Cortex of kidney (tissue), 1 donor: ENCODE measurements around the gene DPH1.

ENCODE experiments used
- DNase-seq: peaks from one replicate; lab custom pipeline; 2025; lab: John Stamatoyannopoulos, UW

The DPH1 gene

DNA sequence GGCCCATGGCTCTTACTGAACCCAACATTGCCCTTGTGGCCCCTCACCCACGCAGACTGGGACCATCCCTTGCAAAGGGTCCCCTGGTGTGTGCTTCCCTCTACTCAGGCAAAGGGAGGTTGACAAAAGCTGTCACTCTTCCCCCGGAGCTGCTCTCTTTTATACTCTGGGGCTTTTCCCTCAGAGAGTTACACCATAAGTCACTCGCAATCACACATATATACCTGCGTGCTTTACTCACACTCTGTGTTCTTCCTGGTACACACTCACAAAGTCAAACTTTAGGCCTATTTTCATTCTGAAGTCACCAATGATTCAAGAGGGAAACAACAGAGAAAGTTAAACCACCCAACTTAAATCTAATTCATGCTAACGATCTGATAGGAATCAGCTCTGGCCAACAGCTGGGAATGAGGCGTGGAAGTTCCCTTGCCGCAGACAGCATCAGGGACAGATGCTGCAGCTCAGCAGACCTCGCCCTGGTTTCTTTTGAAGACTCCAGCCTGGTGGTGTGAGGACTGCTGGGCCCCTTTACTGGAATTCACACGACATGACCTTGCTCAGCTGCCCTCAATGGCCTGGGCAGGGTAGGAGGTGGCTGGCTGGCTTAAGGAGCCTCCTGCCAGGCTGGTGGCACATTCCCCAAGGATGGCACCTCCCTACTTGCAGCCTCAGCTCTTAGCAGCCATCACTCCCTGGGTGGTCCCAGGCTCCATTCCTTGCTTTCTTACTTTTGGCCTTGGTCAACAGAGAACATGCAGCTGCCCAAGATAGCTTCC lies 52.2 kb downstream of the DPH1 start:
- DNase-seq = no peak

GRCh38 chr17:2083613-2084035 lies 53.7 kb downstream of the DPH1 start:
- no peak for DNase-seq

GRCh38 chr17:2084036-2084765 lies 54.2 kb downstream of the DPH1 start:
- DNase-seq = no peak

GRCh38 chr17:2084766-2085647 lies 55.1 kb downstream of the DPH1 start:
- no peak for DNase-seq

DNA sequence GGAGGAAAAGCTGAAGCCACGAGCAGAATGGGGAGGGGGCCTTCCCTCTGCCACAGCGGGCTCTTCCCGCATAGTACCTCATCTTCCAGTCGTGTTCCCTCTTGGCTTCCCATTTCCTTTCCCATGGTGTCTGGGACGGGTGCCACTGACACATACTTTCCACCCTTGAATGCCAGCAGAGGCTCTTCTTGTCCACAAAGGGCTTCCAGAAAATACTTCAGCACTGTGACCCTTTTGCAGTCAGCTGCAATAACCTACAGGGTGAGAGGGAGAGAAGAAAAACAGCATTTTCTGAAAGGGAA lies 55.6 kb downstream of the DPH1 start:
- DNase-seq = no peak

GRCh38 chr17:2086306-2086705 lies 56.4 kb downstream of the DPH1 start:
- DNase-seq = no peak

GRCh38 chr17:2087597-2088211 lies 57.8 kb downstream of the DPH1 start:
- no peak for DNase-seq

GRCh38 chr17:2089021-2089422 lies 59.1 kb downstream of the DPH1 start:
- no peak for DNase-seq

GRCh38 chr17:2090210-2090641 lies 60.3 kb downstream of the DPH1 start:
- no peak for DNase-seq

DNA sequence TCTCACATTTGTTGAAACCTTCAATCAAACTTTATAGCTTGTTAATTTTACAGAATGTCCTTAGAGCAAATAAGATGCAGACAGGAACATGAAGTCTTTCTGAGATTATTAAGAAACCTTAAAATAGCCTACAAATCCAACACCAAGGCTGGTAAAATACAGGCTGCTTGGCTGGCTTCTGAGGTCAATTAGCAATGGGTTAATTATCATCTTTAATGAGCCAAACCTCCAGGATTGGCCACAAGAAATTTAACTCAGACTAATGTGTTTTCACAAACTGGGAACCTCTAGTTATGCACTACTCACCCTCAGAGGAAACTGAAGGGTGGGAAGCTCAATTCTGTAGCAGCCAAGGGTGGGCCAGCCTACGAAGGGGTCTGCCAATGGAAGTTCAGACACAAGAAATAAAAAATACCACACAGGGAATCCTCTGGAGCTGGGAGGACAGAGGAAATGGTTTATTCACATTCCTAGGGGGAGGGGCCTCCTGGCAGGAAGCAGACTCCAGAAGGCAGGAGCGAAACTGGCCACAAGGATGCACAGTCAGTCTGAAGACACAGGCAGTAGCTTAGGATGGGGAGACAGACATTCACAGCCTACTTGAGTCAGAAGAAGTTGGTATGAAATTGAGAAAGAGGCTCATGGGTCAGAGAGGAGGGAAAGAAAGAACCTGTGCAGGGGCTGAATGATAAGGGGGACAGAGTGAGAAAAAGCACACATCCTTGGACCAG lies 61.0 kb downstream of the DPH1 start:
- no peak for DNase-seq

GRCh38 chr17:2092253-2092652 lies 62.3 kb downstream of the DPH1 start:
- no peak for DNase-seq

DNA sequence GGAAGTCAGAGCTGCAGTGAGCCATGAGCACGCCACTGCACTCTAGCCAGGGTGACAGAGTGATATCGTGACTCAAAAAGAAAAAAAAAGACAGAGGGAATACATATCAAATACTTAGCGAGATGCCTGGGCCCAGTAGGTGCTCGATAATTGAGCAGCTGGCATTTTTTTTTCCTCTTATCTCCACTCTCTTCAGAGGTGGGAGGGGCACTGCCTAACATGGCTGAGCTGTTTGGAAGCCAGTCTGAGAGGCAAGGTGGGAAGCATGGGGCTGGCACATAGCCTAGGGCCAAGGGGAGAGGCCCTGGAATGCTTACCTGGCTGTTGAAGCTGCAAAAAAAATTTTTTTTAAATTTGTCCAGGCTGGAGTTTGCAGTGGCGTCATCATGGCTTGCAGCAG lies 63.4 kb downstream of the DPH1 start:
- no peak for DNase-seq
